ENCODE data around the gene S100Z.
"Not testable (repeated sequence)": the region's sequence is repeated elsewhere in the genome, so short reads cannot be mapped to it uniquely, and the experiment has no call there.

Gene S100Z

GRCh38 chr5:76849419-76850291 is at the start of gene S100Z:
S100Z (plus strand) TSS chr5:76850014; CDS start chr5:76875360, 25,346 bp downstream.
- no peak for FAIRE-seq

GRCh38 chr5:76800579-76800978 is 49.2 kb upstream of the S100Z start:
- FAIRE-seq: no peak

GRCh38 chr5:76801159-76801802 is 48.5 kb upstream of the S100Z start:
- FAIRE-seq: no peak

GRCh38 chr5:76801803-76802195 is 48.0 kb upstream of the S100Z start:
- FAIRE-seq: no peak

GRCh38 chr5:76804266-76804665 is 45.5 kb upstream of the S100Z start:
- FAIRE-seq: no peak

GRCh38 chr5:76805821-76806505 is 43.9 kb upstream of the S100Z start:
- FAIRE-seq: no peak

GRCh38 chr5:76807296-76807695 is 42.5 kb upstream of the S100Z start:
- FAIRE-seq: no peak

GRCh38 chr5:76808141-76808691 is 41.6 kb upstream of the S100Z start:
- no peak for FAIRE-seq

GRCh38 chr5:76809141-76809540 is 40.7 kb upstream of the S100Z start:
- no peak for FAIRE-seq

GRCh38 chr5:76810236-76810635 is 39.6 kb upstream of the S100Z start:
- FAIRE-seq: no peak

- no peak for FAIRE-seq
Observed at GRCh38 chr5:76811214-76811613, 38.6 kb upstream of the S100Z start.

- not testable (repeated sequence) for FAIRE-seq
Observed at GRCh38 chr5:76812209-76812608, 37.6 kb upstream of the S100Z start.

GRCh38 chr5:76813982-76814562 is 35.7 kb upstream of the S100Z start:
- no peak for FAIRE-seq

GRCh38 chr5:76816110-76816831 is 33.5 kb upstream of the S100Z start:
- no peak for FAIRE-seq

GRCh38 chr5:76818844-76819831 is 30.7 kb upstream of the S100Z start, which contains the start of gene F2RL1:
F2RL1 (plus strand) TSS chr5:76819030; CDS start chr5:76819183, 153 bp downstream.
- no peak for FAIRE-seq

GRCh38 chr5:76819851-76820525 is 29.8 kb upstream of the S100Z start:
- FAIRE-seq: no peak

GRCh38 chr5:76820526-76820890 is 29.3 kb upstream of the S100Z start:
- no peak for FAIRE-seq

- FAIRE-seq: no peak
Observed at GRCh38 chr5:76821136-76821535, 28.7 kb upstream of the S100Z start.

- not testable (repeated sequence) for FAIRE-seq
Observed at GRCh38 chr5:76822105-76822731, 27.6 kb upstream of the S100Z start.

GRCh38 chr5:76826416-76826815 is 23.4 kb upstream of the S100Z start:
- not testable (repeated sequence) for FAIRE-seq

All from endometrium (tissue), 2 donors.